ENCODE measurements around the gene ANKRD60.
A peak's percentile ranks its signal among the peaks of the same experiment; 100 is the strongest.

Gene ANKRD60

DNA sequence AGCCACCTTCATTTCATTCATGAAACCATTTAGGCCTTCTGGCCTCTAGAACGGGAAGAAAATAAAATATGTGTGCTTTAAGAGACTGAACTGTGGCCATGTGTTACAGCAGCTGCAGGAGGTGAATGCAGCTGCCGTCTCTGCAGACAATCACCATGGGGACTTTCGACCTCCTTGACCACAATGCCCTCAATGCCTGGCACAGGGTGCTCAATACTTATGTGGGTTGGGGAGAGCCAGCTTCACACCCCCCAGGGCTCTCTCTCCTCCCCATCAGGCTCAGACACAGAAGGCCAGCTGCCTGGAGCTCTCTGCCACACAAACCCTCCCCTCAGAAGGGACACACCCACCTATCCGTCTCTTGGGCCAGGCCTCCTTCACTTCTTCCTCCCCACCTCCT, 43.5 kb downstream of the ANKRD60 start:
- Histone ChIP-seq H3K4me1 (ENCODE audit: low read depth, poor library complexity, severe bottlenecking) (peaks cover 6% of the 10 kb centered on the region), H3K9ac (no peak overlapping the region), H3K27me3 (ENCODE audit: insufficient read depth, low read depth) (peaks cover 62% of the 10 kb centered on the region; the same call in 1 of the 2 replicates)

GRCh38 chr20:58184063-58184462, 44.4 kb downstream of the ANKRD60 start:
- H3K27me3 ChIP-seq (ENCODE audit: insufficient read depth, low read depth): peaks cover 60% of the 10 kb centered on the region; the same call in 1 of the 2 replicates
- no peak for TF ChIP-seq CTCF (conservative IDR thresholded peaks at IDR 0.05; ENCODE audit: low read depth, low read length)
- H3K9ac ChIP-seq: no peak overlapping the region
- H4K20me1 ChIP-seq (ENCODE audit: insufficient read depth): no peaks in the 10 kb centered on the region
- H3K27ac ChIP-seq: no peak overlapping the region
- no peaks in the 10 kb centered on the region for H3K79me2 ChIP-seq (ENCODE audit: insufficient read depth, low read depth)
- no peak overlapping the region for H3K4me3 ChIP-seq (IDR thresholded peaks at IDR 0.05; ENCODE audit: insufficient read depth, low read depth, low read length)
- no peak overlapping the region for H3K4me2 ChIP-seq
- H3K36me3 ChIP-seq (ENCODE audit: insufficient read depth): no peaks in the 10 kb centered on the region
- no peak overlapping the region for H2AFZ ChIP-seq (ENCODE audit: low read depth)
- H3K4me1 ChIP-seq (ENCODE audit: low read depth, poor library complexity, severe bottlenecking): peaks cover 13% of the 10 kb centered on the region

More for the DNA sequence above, 43.5 kb downstream of the ANKRD60 start:
- TF ChIP-seq CTCF (conservative IDR thresholded peaks at IDR 0.05; ENCODE audit: low read depth, low read length): no peak
- Histone ChIP-seq H4K20me1 (ENCODE audit: insufficient read depth) (no peaks in the 10 kb centered on the region), H3K27ac (no peak overlapping the region), H3K4me3 (IDR thresholded peaks at IDR 0.05; ENCODE audit: insufficient read depth, low read depth, low read length) (no peak overlapping the region), H3K4me2 (no peak overlapping the region), H3K79me2 (ENCODE audit: insufficient read depth, low read depth) (no peaks in the 10 kb centered on the region), H3K36me3 (ENCODE audit: insufficient read depth) (no peaks in the 10 kb centered on the region), H2AFZ (ENCODE audit: low read depth) (no peak overlapping the region)

DNA sequence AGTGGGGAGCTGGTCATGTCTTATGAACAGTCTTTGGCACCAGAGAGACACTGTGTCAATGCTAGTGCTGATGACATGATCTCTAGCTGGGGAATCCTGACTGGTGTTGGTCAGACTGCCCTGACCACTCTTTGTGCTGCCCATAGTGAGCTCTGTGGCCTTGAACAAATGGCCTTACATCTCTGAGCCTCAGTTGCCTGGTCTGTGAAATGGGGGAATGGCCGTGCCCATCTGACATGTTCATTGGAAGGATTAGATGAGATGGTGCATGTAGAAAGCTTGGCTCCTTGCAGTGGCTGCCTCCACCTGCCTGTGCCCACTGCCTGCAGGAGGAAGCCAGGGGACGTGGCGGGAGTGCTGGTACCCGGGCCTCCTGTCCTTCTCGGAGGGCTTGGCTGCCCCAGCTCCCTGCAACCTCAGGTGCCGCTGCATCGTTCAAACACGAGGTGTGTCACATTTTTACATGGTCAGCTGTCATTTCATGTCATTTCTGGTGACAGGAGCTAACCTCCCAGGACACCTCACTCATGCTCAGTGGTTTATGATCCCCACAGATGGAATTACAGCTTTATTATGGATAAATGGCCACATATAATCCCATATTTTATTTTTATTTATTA, 45.8 kb downstream of the ANKRD60 start:
- Histone ChIP-seq H3K4me1 (ENCODE audit: low read depth, poor library complexity, severe bottlenecking) (peaks cover 13% of the 10 kb centered on the region), H3K79me2 (ENCODE audit: insufficient read depth, low read depth) (no peaks in the 10 kb centered on the region), H3K36me3 (ENCODE audit: insufficient read depth) (no peaks in the 10 kb centered on the region), H4K20me1 (ENCODE audit: insufficient read depth) (no peaks in the 10 kb centered on the region), H3K4me3 (IDR thresholded peaks at IDR 0.05; ENCODE audit: insufficient read depth, low read depth, low read length) (no peak overlapping the region), H2AFZ (ENCODE audit: low read depth) (no peak overlapping the region), H3K27me3 (ENCODE audit: insufficient read depth, low read depth) (peaks cover 56% of the 10 kb centered on the region; the same call in 1 of the 2 replicates), H3K27ac (no peak overlapping the region), H3K4me2 (no peak overlapping the region), H3K9ac (no peak overlapping the region)
- TF ChIP-seq CTCF (conservative IDR thresholded peaks at IDR 0.05; ENCODE audit: low read depth, low read length): no peak

GRCh38 chr20:58179432-58180099, 48.9 kb downstream of the ANKRD60 start:
- Histone ChIP-seq H3K9ac (no peak overlapping the region), H3K4me2 (peak overlapping the region; percentile 50), H3K4me3 (IDR thresholded peaks at IDR 0.05; ENCODE audit: insufficient read depth, low read depth, low read length) (no peak overlapping the region)

More at GRCh38 chr20:58179432-58180099, 48.9 kb downstream of the ANKRD60 start:
- H3K27ac ChIP-seq: no peak overlapping the region
- peaks cover 8% of the 10 kb centered on the region for H3K4me1 ChIP-seq (ENCODE audit: low read depth, poor library complexity, severe bottlenecking)
- peak; percentile 97 for TF ChIP-seq CTCF (conservative IDR thresholded peaks at IDR 0.05; ENCODE audit: low read depth, low read length)
- no peaks in the 10 kb centered on the region for H4K20me1 ChIP-seq (ENCODE audit: insufficient read depth)
- H2AFZ ChIP-seq (ENCODE audit: low read depth): peak overlapping the region; percentile 86; the same call in 1 of the 2 replicates
- H3K27me3 ChIP-seq (ENCODE audit: insufficient read depth, low read depth): peaks cover 62% of the 10 kb centered on the region; the same call in 1 of the 2 replicates
- H3K36me3 ChIP-seq (ENCODE audit: insufficient read depth): no peaks in the 10 kb centered on the region
- H3K79me2 ChIP-seq (ENCODE audit: insufficient read depth, low read depth): no peaks in the 10 kb centered on the region
